Neural progenitor cell (in vitro differentiated cells): Measurements from ENCODE around the gene RTN4. TPM values are rescaled to one million over a fixed set of nuclear protein-coding genes. Genes with fewer than 3 reads are reported as not detected.

Experiments
- DNase-seq: peaks from one replicate; pipeline ENCODE4 v3.0.0-alpha.2; 2016; ENCODE audit warnings: low spot score
- H2AFZ ChIP-seq: fragments of 200-600 bp; sonication (generic); replicated peaks from 2 replicates; pipeline ENCODE4 v1.6.1; 2016; ENCODE audit warnings: antibody characterized with exemption
- H3F3A ChIP-seq: fragments of 200-600 bp; sonication (generic); 2 replicates; pipeline ENCODE4 v1.6.1; 2016; ENCODE audit warnings: antibody characterized with exemption, low read depth
- H3K27ac ChIP-seq: fragments of 200-600 bp; sonication (generic); 2 replicates; pipeline ENCODE4 v1.5.1; 2016; ENCODE audit warnings: mild to moderate bottlenecking
- H3K27me3 ChIP-seq: fragments of 200-600 bp; sonication (generic); 2 replicates; pipeline ENCODE4 v1.6.1; 2016; ENCODE audit warnings: mild to moderate bottlenecking, moderate library complexity
- H3K36me3 ChIP-seq: fragments of 200-600 bp; sonication (generic); 2 replicates; pipeline ENCODE4 v1.5.1; 2016
- H3K4me1 ChIP-seq: fragments of 200-600 bp; sonication (generic); 2 replicates; pipeline ENCODE4 v1.6.1; 2016; ENCODE audit warnings: mixed run types
- H3K4me2 ChIP-seq: fragments of 200-600 bp; sonication (generic); 2 replicates; pipeline ENCODE4 v1.6.1; 2016
- H3K4me3 ChIP-seq: fragments of 200-600 bp; sonication (generic); 2 replicates; pipeline ENCODE4 v1.5.1; 2016
- H3K79me2 ChIP-seq: fragments of 200-600 bp; sonication (generic); 2 replicates; pipeline ENCODE4 v1.6.1; 2016; ENCODE audit warnings: low read depth
- H3K9ac ChIP-seq: fragments of 200-600 bp; sonication (generic); 2 replicates; pipeline ENCODE4 v1.6.1; 2016
- H3K9me3 ChIP-seq: fragments of 200-600 bp; sonication (generic); 2 replicates; pipeline ENCODE4 v1.5.1; 2016; ENCODE audit warnings: low read depth
- H4K20me1 ChIP-seq: fragments of 200-600 bp; sonication (generic); 2 replicates; pipeline ENCODE4 v1.6.1; 2016; ENCODE audit warnings: low read depth
- H3K27ac Mint-ChIP-seq: 3 replicates; pipeline ENCODE4 v1.8.0; 2021; ENCODE audit warnings: mixed read lengths
- H3K27me3 Mint-ChIP-seq: 2 replicates; pipeline ENCODE4 v1.8.0; 2022; ENCODE audit warnings: low read depth, mild to moderate bottlenecking, inconsistent platforms, moderate library complexity, mixed read lengths; ENCODE audit not compliant: insufficient read depth
- H3K36me3 Mint-ChIP-seq: 3 replicates; pipeline ENCODE4 v1.8.0; 2021; ENCODE audit warnings: mixed read lengths
- H3K4me1 Mint-ChIP-seq: 3 replicates; pipeline ENCODE4 v1.8.0; 2021; ENCODE audit warnings: mixed read lengths
- H3K4me3 Mint-ChIP-seq: 3 replicates; pipeline ENCODE4 v1.8.0; 2021; ENCODE audit warnings: mild to moderate bottlenecking, moderate library complexity, mixed read lengths
- H3K9me3 Mint-ChIP-seq: 3 replicates; pipeline ENCODE4 v1.8.0; 2020; ENCODE audit warnings: mixed read lengths
- EZH2 ChIP-seq: fragments of 200-600 bp; sonication (generic); IDR thresholded peaks from 2 replicates; pipeline ENCODE4 v1.6.1; 2017; ENCODE audit warnings: antibody characterized with exemption, mild to moderate bottlenecking, moderate library complexity
- EZH2phosphoT487 ChIP-seq: fragments of 200-600 bp; sonication (generic); IDR thresholded peaks from 2 replicates; pipeline ENCODE4 v1.6.1; 2017; ENCODE audit warnings: antibody characterized with exemption
- total RNA-seq: library from RNA; depleted of rRNA; stranded (reverse); fragments of >200 nt; gene quantifications from 2 replicates; pipeline ENCODE4 v1.2.3, GENCODE V29; 2015; ENCODE audit warnings: low replicate concordance
- TF ChIP-seq, protein P1 (sequence below): fragments of 200-600 bp; sonication (generic); IDR thresholded peaks from 2 replicates; pipeline ENCODE4 v1.5.1; 2017; ENCODE audit warnings: antibody characterized with exemption, mild to moderate bottlenecking

The RTN4 gene, protein sequence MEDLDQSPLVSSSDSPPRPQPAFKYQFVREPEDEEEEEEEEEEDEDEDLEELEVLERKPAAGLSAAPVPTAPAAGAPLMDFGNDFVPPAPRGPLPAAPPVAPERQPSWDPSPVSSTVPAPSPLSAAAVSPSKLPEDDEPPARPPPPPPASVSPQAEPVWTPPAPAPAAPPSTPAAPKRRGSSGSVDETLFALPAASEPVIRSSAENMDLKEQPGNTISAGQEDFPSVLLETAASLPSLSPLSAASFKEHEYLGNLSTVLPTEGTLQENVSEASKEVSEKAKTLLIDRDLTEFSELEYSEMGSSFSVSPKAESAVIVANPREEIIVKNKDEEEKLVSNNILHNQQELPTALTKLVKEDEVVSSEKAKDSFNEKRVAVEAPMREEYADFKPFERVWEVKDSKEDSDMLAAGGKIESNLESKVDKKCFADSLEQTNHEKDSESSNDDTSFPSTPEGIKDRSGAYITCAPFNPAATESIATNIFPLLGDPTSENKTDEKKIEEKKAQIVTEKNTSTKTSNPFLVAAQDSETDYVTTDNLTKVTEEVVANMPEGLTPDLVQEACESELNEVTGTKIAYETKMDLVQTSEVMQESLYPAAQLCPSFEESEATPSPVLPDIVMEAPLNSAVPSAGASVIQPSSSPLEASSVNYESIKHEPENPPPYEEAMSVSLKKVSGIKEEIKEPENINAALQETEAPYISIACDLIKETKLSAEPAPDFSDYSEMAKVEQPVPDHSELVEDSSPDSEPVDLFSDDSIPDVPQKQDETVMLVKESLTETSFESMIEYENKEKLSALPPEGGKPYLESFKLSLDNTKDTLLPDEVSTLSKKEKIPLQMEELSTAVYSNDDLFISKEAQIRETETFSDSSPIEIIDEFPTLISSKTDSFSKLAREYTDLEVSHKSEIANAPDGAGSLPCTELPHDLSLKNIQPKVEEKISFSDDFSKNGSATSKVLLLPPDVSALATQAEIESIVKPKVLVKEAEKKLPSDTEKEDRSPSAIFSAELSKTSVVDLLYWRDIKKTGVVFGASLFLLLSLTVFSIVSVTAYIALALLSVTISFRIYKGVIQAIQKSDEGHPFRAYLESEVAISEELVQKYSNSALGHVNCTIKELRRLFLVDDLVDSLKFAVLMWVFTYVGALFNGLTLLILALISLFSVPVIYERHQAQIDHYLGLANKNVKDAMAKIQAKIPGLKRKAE
- total RNA-seq, result 112 and 157 TPM in 2 replicates

DNA sequence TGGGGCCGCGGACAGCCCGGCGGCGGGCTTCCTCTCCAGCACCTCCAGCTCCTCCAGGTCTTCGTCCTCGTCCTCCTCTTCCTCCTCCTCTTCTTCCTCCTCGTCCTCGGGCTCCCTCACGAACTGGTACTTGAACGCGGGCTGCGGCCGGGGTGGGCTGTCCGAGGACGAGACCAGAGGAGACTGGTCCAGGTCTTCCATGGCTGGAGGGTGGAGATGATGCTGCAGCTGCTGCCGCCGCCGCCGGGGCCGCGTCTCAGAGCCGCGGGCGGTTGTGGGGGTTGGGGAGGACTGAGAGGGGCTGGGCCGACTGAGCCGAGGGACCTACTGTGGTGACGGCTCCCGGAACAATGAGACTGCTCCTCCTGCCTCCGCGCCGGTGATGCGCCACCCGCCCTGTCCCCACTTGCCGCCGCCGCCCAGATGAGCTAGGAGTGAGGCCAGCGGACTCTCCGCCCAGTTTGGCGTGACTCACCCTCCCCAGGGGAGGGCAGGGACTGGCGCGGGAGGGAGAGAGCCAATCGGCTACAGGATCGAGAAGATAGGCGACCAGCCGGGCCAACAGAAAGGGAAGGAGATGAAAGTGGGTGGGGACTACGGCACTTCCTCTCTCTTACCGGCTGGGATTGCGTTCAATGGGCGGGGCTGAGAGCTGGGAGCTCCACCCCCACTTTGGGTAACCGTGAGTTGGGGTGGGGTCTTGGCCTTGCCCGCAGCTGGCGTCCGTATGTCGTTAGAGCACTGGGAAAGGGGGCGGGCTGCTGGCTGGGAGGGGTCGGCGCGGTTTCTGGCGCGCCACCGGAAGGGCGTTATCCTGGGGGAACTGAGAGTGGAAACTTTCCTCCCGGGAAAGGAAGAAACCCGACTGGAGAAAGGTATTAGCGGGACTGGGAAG is at the start of gene RTN4:
Gene RTN4 (minus strand): TSS at position 352 of the 895 bp plus-strand sequence. CDS start 151 bp downstream, at position 201.
- Mint-ChIP-seq H3K27ac (peak within 1 kb of the TSS; percentile 100), H3K4me3 (peak within 1 kb of the TSS; percentile 99), H3K9me3 (no peaks in the 10 kb centered on the region), H3K36me3 (peaks cover 18% of the 10 kb centered on the region), H3K4me1 (peaks cover 38% of the 10 kb centered on the region), H3K27me3 (no peaks in the 10 kb centered on the region)
- Histone ChIP-seq H3K79me2 (peaks cover 56% of the 10 kb centered on the region), H3K27ac (peak within 1 kb of the TSS; percentile 97), H3K36me3 (no peaks in the 10 kb centered on the region), H3K4me3 (peak within 1 kb of the TSS; percentile 85), H3F3A (peaks cover 22% of the 10 kb centered on the region), H2AFZ (peak within 1 kb of the TSS; percentile 59), H4K20me1 (peaks cover 35% of the 10 kb centered on the region), H3K27me3 (no peaks in the 10 kb centered on the region), H3K4me2 (peak within 1 kb of the TSS; percentile 88), H3K9me3 (no peaks in the 10 kb centered on the region), H3K9ac (peak within 1 kb of the TSS; percentile 67), H3K4me1 (peaks cover 38% of the 10 kb centered on the region)
- peak; percentile 99 for DNase-seq
- TF ChIP-seq EZH2phosphoT487 (no peak), EZH2 (no peak)
- TF ChIP-seq, protein P1, sequence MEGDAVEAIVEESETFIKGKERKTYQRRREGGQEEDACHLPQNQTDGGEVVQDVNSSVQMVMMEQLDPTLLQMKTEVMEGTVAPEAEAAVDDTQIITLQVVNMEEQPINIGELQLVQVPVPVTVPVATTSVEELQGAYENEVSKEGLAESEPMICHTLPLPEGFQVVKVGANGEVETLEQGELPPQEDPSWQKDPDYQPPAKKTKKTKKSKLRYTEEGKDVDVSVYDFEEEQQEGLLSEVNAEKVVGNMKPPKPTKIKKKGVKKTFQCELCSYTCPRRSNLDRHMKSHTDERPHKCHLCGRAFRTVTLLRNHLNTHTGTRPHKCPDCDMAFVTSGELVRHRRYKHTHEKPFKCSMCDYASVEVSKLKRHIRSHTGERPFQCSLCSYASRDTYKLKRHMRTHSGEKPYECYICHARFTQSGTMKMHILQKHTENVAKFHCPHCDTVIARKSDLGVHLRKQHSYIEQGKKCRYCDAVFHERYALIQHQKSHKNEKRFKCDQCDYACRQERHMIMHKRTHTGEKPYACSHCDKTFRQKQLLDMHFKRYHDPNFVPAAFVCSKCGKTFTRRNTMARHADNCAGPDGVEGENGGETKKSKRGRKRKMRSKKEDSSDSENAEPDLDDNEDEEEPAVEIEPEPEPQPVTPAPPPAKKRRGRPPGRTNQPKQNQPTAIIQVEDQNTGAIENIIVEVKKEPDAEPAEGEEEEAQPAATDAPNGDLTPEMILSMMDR, result no peak

DNA sequence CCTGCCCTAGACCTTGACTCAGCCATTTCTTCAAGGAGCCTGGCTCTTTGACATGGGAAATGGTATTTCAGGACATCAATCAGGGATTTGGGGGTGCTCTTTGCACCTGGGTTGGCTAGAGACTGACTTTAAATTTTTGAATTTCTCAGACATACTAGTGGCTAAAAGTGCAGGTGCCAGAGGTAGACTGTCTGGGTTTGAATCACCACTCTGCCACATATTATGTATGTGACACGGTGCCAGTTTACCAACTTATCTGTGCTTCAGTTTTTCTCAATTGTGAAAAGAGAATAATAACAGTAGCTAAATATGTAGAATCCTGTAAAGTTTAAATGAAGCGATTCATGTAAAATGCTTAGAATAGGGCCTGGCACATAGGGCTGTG is 49.2 kb upstream of the RTN4 start:
- H3K9ac ChIP-seq, result no peak overlapping the region
- H3K4me1 ChIP-seq, result peaks cover 1% of the 10 kb centered on the region
- no peak overlapping the region for H3K27ac Mint-ChIP-seq
- no peaks in the 10 kb centered on the region for H4K20me1 ChIP-seq
- H3K4me3 ChIP-seq, result no peak overlapping the region
- no peaks in the 10 kb centered on the region for H3K4me1 Mint-ChIP-seq
- no peaks in the 10 kb centered on the region for H3K36me3 Mint-ChIP-seq
- no peak overlapping the region for H2AFZ ChIP-seq
- no peaks in the 10 kb centered on the region for H3K9me3 Mint-ChIP-seq
- no peak overlapping the region for H3K4me3 Mint-ChIP-seq
- no peak overlapping the region for H3K27ac ChIP-seq
- H3K27me3 ChIP-seq, result no peaks in the 10 kb centered on the region
- no peak for DNase-seq
- no peak overlapping the region for H3K4me2 ChIP-seq
- H3K36me3 ChIP-seq, result no peaks in the 10 kb centered on the region
- TF ChIP-seq, protein P1, result no peak
- no peak for TF ChIP-seq EZH2
- TF ChIP-seq EZH2phosphoT487, result no peak
- H3K27me3 Mint-ChIP-seq, result no peaks in the 10 kb centered on the region
- no peaks in the 10 kb centered on the region for H3K79me2 ChIP-seq
- H3K9me3 ChIP-seq, result no peaks in the 10 kb centered on the region
- H3F3A ChIP-seq, result no peaks in the 10 kb centered on the region
